Astrocyte (in vitro differentiated cells and primary cell): ENCODE measurements around the gene CDCA5. TPM values are rescaled to one million over a fixed set of nuclear protein-coding genes. Genes with fewer than 3 reads are reported as not detected.

Experiments used
- DNase-seq: peaks from one replicate; pipeline ENCODE4 v3.0.0-alpha.2; 2010; ENCODE audit warnings: low read depth
- FAIRE-seq: peaks from 2 replicates; lab custom pipeline; 2011; peaks lifted over from hg19 to GRCh38; lab: Jason Lieb, UNC
- H2AFZ ChIP-seq: 2 replicates; pipeline ENCODE4 v1.6.0; 2012; ENCODE audit warnings: low read depth, low read length, inconsistent platforms
- H3K27ac ChIP-seq: 2 replicates; pipeline ENCODE4 v1.5.1; 2011; ENCODE audit warnings: low read depth, low read length, inconsistent platforms
- H3K27me3 ChIP-seq: 2 replicates; pipeline ENCODE4 v1.6.0; 2011; ENCODE audit warnings: low read length, inconsistent platforms; ENCODE audit not compliant: insufficient read depth
- H3K36me3 ChIP-seq: 2 replicates; pipeline ENCODE4 v1.5.1; 2011; ENCODE audit warnings: low read length, inconsistent platforms; ENCODE audit not compliant: insufficient read depth
- H3K4me1 ChIP-seq: 2 replicates; pipeline ENCODE4 v1.5.1; 2011; ENCODE audit warnings: low read length, inconsistent platforms; ENCODE audit not compliant: insufficient read depth
- H3K4me2 ChIP-seq: 2 replicates; pipeline ENCODE4 v1.6.0; 2012; ENCODE audit warnings: low read length, inconsistent platforms
- H3K4me3 ChIP-seq: 2 replicates; pipeline ENCODE4 v1.5.1; 2011; ENCODE audit warnings: low read depth, mild to moderate bottlenecking, low read length, inconsistent platforms; ENCODE audit not compliant: insufficient read depth
- H3K79me2 ChIP-seq: 2 replicates; pipeline ENCODE4 v1.6.0; 2012; ENCODE audit warnings: mild to moderate bottlenecking, low read length, inconsistent platforms; ENCODE audit not compliant: insufficient read depth
- H3K9ac ChIP-seq: 2 replicates; pipeline ENCODE4 v1.6.0; 2012; ENCODE audit warnings: mild to moderate bottlenecking, low read length, inconsistent platforms
- H3K9me3 ChIP-seq: 2 replicates; pipeline ENCODE4 v1.5.1; 2012; ENCODE audit warnings: low read depth, mild to moderate bottlenecking, low read length, inconsistent platforms; ENCODE audit not compliant: insufficient read depth
- H4K20me1 ChIP-seq: 2 replicates; pipeline ENCODE4 v1.6.0; 2012; ENCODE audit warnings: low read length, inconsistent platforms; ENCODE audit not compliant: insufficient read depth
- H3K27ac Mint-ChIP-seq: one replicate; pipeline ENCODE4 v1.8.0; 2021; ENCODE audit warnings: mild to moderate bottlenecking, mixed read lengths; ENCODE audit not compliant: unreplicated experiment
- H3K27me3 Mint-ChIP-seq: one replicate; pipeline ENCODE4 v1.8.0; 2021; ENCODE audit warnings: low read depth, mixed read lengths; ENCODE audit not compliant: unreplicated experiment
- H3K36me3 Mint-ChIP-seq: one replicate; pipeline ENCODE4 v1.8.0; 2021; ENCODE audit warnings: low read depth, mixed read lengths; ENCODE audit not compliant: unreplicated experiment
- H3K4me1 Mint-ChIP-seq: one replicate; pipeline ENCODE4 v1.8.0; 2021; ENCODE audit warnings: low read depth, mixed read lengths; ENCODE audit not compliant: unreplicated experiment
- H3K4me3 Mint-ChIP-seq: one replicate; pipeline ENCODE4 v1.8.0; 2021; ENCODE audit warnings: mild to moderate bottlenecking, moderate library complexity, mixed read lengths; ENCODE audit not compliant: unreplicated experiment
- H3K9me3 Mint-ChIP-seq: one replicate; pipeline ENCODE4 v1.8.0; 2021; ENCODE audit warnings: mild to moderate bottlenecking, mixed read lengths; ENCODE audit not compliant: unreplicated experiment
- EZH2 ChIP-seq: IDR thresholded peaks from 2 replicates; pipeline ENCODE4 v1.6.1; 2012; ENCODE audit warnings: mild to moderate bottlenecking, low read length, inconsistent platforms; ENCODE audit not compliant: insufficient read depth
- total RNA-seq: library from RNA; stranded (reverse); gene quantifications from 2 replicates; pipeline ENCODE4 v1.2.1, GENCODE V29; 2021
- TF ChIP-seq, protein P1 (sequence below): IDR thresholded peaks from 2 replicates; pipeline ENCODE4 v1.5.1; 2011; ENCODE audit warnings: low read depth, mild to moderate bottlenecking, inconsistent platforms, low read length, moderate library complexity; ENCODE audit not compliant: insufficient read depth

Gene CDCA5
- total RNA-seq, 1 donor from 2014 or later: 6.3 TPM

DNA sequence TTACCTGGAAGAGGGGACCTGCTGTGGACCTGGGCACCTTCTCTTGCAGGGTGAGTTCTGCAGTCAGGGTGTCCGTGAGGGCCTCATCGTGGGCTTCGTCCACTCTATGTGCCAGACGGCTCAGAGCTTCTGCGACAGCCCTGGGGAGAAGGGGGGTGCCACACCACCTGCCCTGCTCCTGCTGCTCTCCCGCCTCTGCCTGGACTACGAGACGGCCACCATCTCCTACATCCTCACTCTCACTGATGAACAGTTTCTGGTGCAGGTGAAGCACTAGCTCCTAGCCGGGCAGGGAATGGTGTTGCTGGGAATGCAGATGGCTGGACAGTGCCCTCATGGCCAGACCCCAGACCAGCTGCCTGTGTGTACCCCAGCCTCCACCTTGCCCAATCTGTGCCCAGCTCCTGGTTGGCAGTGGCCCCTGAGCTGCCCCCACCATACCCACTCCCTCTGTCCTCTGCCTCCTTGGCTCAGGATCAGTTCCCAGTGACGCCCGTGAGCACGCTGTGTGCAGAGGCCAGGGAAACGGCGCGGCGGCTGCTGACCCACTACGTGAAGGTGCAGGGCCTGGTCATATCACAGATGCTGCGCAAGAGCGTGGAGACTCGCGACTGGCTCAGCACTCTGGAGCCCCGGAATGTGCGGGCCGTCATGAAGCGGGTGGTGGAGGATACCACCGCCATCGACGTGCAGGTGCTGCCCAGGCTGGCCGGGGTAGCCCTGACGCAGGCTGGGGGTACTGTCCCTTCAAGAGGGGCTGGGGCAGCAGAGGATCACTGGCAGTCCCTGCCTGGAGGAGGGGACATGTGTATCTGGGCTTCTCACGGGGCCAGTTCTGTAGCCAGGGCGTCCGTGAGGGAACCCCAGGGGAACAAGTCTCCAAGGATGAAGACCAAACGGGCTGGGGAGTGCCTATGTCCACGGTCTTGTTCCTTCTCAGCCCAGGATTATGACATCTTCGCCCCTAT lies 25.7 kb upstream of the CDCA5 start:
- FAIRE-seq: no peak
- Mint-ChIP-seq H3K36me3 (peaks cover 8% of the 10 kb centered on the region), H3K4me1 (peaks cover 4% of the 10 kb centered on the region), H3K27me3 (no peaks in the 10 kb centered on the region), H3K4me3 (no peak overlapping the region), H3K9me3 (no peaks in the 10 kb centered on the region), H3K27ac (no peak overlapping the region)
- no peaks in the 10 kb centered on the region for H3K36me3 ChIP-seq
- DNase-seq: no peak
- no peak overlapping the region for H3K27ac ChIP-seq
- H4K20me1 ChIP-seq: peaks cover 38% of the 10 kb centered on the region
- no peak for TF ChIP-seq EZH2
- TF ChIP-seq, protein P1, sequence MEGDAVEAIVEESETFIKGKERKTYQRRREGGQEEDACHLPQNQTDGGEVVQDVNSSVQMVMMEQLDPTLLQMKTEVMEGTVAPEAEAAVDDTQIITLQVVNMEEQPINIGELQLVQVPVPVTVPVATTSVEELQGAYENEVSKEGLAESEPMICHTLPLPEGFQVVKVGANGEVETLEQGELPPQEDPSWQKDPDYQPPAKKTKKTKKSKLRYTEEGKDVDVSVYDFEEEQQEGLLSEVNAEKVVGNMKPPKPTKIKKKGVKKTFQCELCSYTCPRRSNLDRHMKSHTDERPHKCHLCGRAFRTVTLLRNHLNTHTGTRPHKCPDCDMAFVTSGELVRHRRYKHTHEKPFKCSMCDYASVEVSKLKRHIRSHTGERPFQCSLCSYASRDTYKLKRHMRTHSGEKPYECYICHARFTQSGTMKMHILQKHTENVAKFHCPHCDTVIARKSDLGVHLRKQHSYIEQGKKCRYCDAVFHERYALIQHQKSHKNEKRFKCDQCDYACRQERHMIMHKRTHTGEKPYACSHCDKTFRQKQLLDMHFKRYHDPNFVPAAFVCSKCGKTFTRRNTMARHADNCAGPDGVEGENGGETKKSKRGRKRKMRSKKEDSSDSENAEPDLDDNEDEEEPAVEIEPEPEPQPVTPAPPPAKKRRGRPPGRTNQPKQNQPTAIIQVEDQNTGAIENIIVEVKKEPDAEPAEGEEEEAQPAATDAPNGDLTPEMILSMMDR: no peak
- no peak overlapping the region for H3K4me3 ChIP-seq
- no peaks in the 10 kb centered on the region for H3K9me3 ChIP-seq
- no peak overlapping the region for H3K4me2 ChIP-seq
- H3K27me3 ChIP-seq: no peaks in the 10 kb centered on the region
- H2AFZ ChIP-seq: no peak overlapping the region
- no peak overlapping the region for H3K9ac ChIP-seq
- H3K4me1 ChIP-seq: peaks cover 21% of the 10 kb centered on the region
- peaks cover 15% of the 10 kb centered on the region for H3K79me2 ChIP-seq

- Histone ChIP-seq H3K4me2 (no peak overlapping the region), H3K27ac (no peak overlapping the region), H3K27me3 (no peaks in the 10 kb centered on the region), H3K36me3 (no peaks in the 10 kb centered on the region), H3K4me1 (peaks cover 21% of the 10 kb centered on the region), H3K9me3 (no peaks in the 10 kb centered on the region), H3K4me3 (no peak overlapping the region), H3K79me2 (peaks cover 23% of the 10 kb centered on the region), H4K20me1 (peaks cover 44% of the 10 kb centered on the region), H3K9ac (no peak overlapping the region), H2AFZ (no peak overlapping the region)
- TF ChIP-seq, protein P1: no peak
- no peak for TF ChIP-seq EZH2
- peaks cover 5% of the 10 kb centered on the region for H3K36me3 Mint-ChIP-seq
- DNase-seq (no peak), FAIRE-seq (no peak)
- no peak overlapping the region for H3K27ac Mint-ChIP-seq
- no peak overlapping the region for H3K4me3 Mint-ChIP-seq
- no peaks in the 10 kb centered on the region for H3K27me3 Mint-ChIP-seq
- no peaks in the 10 kb centered on the region for H3K9me3 Mint-ChIP-seq
- H3K4me1 Mint-ChIP-seq: peaks cover 3% of the 10 kb centered on the region
These were observed 24.8 kb upstream of the CDCA5 start for GRCh38 chr11:65108469-65109123.
